ENCODE data around the gene GATA5. TPM values are rescaled to one million over a fixed set of nuclear protein-coding genes. Genes with fewer than 3 reads are reported as not detected.

GATA5 gene
- total and polyA plus RNA-seq, 4 donors, result 0.49 to 15.2 (median 1.3) TPM

- TF ChIP-seq CTCF (IDR thresholded peaks at IDR 0.05; ENCODE audit: control extremely low read depth, extremely low read depth), result no peak
- Histone ChIP-seq H3K36me3 (ENCODE audit: control insufficient read depth in 4 of 4, insufficient read depth in 4 of 4, low read length in 4 of 4) (no peaks in the 10 kb centered on the region), H3K9me3 (ENCODE audit: control insufficient read depth in 4 of 4, insufficient read depth in 3 of 4, low read length in 3 of 4) (no peaks in the 10 kb centered on the region), H3K4me3 (no peak overlapping the region), H3K27me3 (ENCODE audit: control insufficient read depth in 3 of 3, insufficient read depth in 3 of 3, low read length in 2 of 3) (no peaks in the 10 kb centered on the region), H3K4me1 (ENCODE audit: control insufficient read depth in 5 of 5, insufficient read depth in 5 of 5, low read length in 5 of 5) (peaks cover 0 to 43% (median 8%) of the 10 kb centered on the region in 5 donors), H3K9ac (ENCODE audit: insufficient read depth in 1 of 2, low read length in 2 of 2) (no peak overlapping the region), H3K27ac (ENCODE audit: low read depth in 1 of 2, low read length in 1 of 2) (no peak overlapping the region)
- 65 to 78% methylated on average over 23 to 24 of the region's 24 CpGs for WGBS, 2 donors
- peak; percentile 80 to 92 (median 83) for DNase-seq
- no peak for ATAC-seq (ENCODE audit: insufficient read depth, low FRiP score)
Observed at GRCh38 chr20:62449951-62450691, 25.7 kb downstream of the GATA5 start.

DNA sequence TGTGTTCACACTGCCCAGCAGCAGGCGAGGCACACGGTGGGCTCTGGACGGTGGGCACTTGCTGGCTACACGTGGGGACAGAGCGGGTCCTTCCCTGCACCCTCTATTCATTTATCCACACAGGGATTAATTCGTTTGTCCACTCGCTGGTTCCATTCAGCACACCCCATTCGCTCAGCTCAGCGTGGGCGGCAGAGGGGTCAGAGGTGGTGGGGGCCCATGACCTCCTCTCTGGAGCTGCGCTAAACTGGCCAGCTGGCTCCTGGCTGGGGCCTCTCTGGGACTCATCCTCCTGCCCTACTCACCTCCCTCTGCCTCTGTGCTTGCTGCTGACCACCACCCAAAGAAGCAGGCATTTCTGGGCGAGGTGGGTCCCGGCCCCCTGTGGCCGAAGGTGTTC is 27.0 kb downstream of the GATA5 start:
- no peaks in the 10 kb centered on the region for H3K27me3 ChIP-seq (ENCODE audit: control insufficient read depth in 3 of 3, insufficient read depth in 3 of 3, low read length in 2 of 3)
- H3K9me3 ChIP-seq (ENCODE audit: control insufficient read depth in 4 of 4, insufficient read depth in 3 of 4, low read length in 3 of 4), result no peaks in the 10 kb centered on the region
- no peak overlapping the region for H3K4me3 ChIP-seq
- TF ChIP-seq CTCF (IDR thresholded peaks at IDR 0.05; ENCODE audit: control extremely low read depth, extremely low read depth), result no peak
- no peak for ATAC-seq (ENCODE audit: insufficient read depth, low FRiP score)
- H3K4me1 ChIP-seq (ENCODE audit: control insufficient read depth in 5 of 5, insufficient read depth in 5 of 5, low read length in 5 of 5), result peaks cover 0 to 35% (median 2%) of the 10 kb centered on the region in 5 donors
- no peak overlapping the region for H3K9ac ChIP-seq (ENCODE audit: insufficient read depth in 1 of 2, low read length in 2 of 2)
- DNase-seq, result no peak
- 77 to 83% methylated on average over 14 of the region's 14 CpGs for WGBS, 2 donors
- no peak overlapping the region for H3K27ac ChIP-seq (ENCODE audit: low read depth in 1 of 2, low read length in 1 of 2)
- H3K36me3 ChIP-seq (ENCODE audit: control insufficient read depth in 4 of 4, insufficient read depth in 4 of 4, low read length in 4 of 4), result no peaks in the 10 kb centered on the region

GRCh38 chr20:62448038-62448437 is 27.8 kb downstream of the GATA5 start:
- Histone ChIP-seq H3K9me3 (ENCODE audit: control insufficient read depth in 4 of 4, insufficient read depth in 3 of 4, low read length in 3 of 4) (no peaks in the 10 kb centered on the region), H3K4me1 (ENCODE audit: control insufficient read depth in 5 of 5, insufficient read depth in 5 of 5, low read length in 5 of 5) (peaks cover 0 to 30% (median 0%) of the 10 kb centered on the region in 5 donors), H3K9ac (ENCODE audit: insufficient read depth in 1 of 2, low read length in 2 of 2) (no peak overlapping the region), H3K27me3 (ENCODE audit: control insufficient read depth in 3 of 3, insufficient read depth in 3 of 3, low read length in 2 of 3) (no peaks in the 10 kb centered on the region), H3K27ac (ENCODE audit: low read depth in 1 of 2, low read length in 1 of 2) (no peak overlapping the region), H3K36me3 (ENCODE audit: control insufficient read depth in 4 of 4, insufficient read depth in 4 of 4, low read length in 4 of 4) (no peaks in the 10 kb centered on the region), H3K4me3 (no peak overlapping the region)
- no peak for TF ChIP-seq CTCF (IDR thresholded peaks at IDR 0.05; ENCODE audit: control extremely low read depth, extremely low read depth)
- WGBS, 2 donors, result 61 to 72% methylated on average over 10 of the region's 10 CpGs
- ATAC-seq (ENCODE audit: insufficient read depth, low FRiP score) (no peak), DNase-seq (no peak)
